HG03097 (cell line): Measurements from ENCODE around the gene CDYL2.

Source experiments
- ATAC-seq: cut with Tn5 transposase; IDR thresholded peaks from one replicate; pipeline ENCODE4 v1.9.1; 2021; ENCODE audit not compliant: unreplicated experiment, low FRiP score

CDYL2 gene

DNA sequence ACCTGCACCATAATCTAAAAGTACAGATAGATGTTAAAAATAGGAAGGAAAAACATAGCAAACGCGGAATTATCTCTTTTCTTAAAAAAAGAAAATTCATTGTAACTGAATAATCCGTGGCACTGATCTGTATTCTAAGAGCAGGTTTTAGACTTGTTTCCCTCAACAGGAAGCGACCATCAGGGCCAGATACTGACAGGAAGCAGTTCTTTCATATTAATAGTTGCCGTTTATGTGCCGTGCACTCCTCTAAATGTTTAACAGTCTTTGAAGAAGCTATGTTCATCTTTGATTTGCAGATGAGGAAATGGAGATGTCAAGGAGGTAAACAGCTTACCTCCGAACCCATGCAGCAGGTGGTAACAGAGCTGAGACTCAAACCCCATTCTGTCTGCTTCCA is 240.0 kb downstream of the CDYL2 start:
- no peak for ATAC-seq

DNA sequence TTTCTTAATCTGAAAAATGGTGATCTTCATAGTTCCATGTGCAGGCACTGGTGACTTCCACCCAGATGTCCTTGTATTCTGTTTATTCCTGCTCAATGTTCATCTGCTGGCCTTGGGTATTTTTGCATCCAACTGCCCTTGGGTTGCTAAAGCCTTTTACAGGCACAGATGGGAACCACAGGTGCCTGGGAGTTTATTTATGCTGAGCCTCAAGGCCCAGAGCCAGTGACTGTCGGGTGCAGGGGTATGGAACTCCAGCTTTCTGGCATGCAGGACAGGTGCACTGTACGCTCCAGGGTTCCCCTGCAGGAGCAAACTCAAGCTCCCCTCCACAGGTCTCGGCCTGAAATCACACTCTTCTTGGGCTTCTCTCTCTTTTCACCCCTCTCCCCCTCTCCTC is 241.3 kb downstream of the CDYL2 start:
- ATAC-seq: no peak

- ATAC-seq: no peak
These were observed 245.0 kb downstream of the CDYL2 start for GRCh38 chr16:80559369-80559768.

- no peak for ATAC-seq
These were observed 247.4 kb downstream of the CDYL2 start for GRCh38 chr16:80557037-80557436.

DNA sequence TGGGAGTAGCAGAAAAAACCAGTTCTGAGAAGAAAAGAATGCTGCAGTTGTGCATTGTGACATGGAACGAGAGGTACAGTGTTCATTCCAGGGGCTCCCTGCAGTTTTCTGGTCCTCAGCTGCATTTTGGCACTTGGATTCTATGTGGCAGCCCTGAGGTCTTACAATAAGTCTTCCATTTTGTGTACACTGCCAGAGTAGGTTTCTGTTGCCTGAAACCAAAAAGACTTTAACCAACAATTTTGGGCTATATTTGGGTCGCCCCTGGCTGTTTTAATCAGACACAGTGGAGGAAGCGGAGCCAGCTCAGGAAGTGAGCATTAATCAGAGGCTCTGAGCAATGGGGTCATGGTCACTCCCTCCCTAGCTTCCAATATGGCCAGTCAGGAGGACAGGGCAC is 247.9 kb downstream of the CDYL2 start:
- no peak for ATAC-seq

DNA sequence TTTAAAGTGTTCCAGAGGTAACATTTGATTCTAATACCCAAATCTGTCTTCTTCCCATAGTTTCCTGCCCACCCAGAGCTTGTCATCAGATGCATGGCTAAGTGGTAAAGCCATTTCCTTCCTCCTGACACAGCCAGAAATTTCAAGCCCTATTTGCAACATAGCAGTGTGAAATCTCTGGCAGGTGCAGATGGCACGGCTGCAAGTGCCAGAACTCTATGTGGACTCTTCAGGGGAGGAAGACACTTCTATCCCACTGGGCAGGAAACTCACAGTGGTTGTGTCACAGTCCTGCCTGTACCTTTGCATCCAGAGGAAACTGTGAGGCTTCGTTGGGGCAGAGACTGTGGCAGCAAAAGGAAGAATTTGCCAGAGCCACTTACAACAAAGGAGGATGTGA is 250.4 kb downstream of the CDYL2 start:
- ATAC-seq: no peak

DNA sequence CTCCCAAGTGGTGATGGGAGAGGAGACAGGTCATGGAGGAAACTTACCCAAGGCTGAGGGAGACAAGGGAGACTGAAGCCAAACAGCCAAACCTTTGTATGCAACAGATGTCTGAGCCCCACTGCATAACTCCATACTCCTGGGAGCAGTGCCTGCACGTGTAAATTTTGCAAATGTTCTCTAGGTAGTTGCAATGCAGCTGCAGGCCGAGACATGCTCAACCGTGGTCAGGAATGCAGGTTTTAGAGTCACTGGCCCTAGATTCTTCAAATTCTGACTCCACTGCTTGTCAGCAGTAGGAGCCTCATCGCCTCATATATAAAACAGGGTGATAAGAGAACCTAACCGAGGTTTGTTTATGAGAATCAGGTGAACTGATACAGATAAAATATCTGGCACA is 252.1 kb downstream of the CDYL2 start:
- ATAC-seq: no peak
